GM21381 (cell line): ENCODE data around the gene IL4I1.
"Not testable (repeated sequence)": the region's sequence is repeated elsewhere in the genome, so short reads cannot be mapped to it uniquely, and the experiment has no call there.

Source experiments
- ATAC-seq: cut with Tn5 transposase; IDR thresholded peaks from one replicate; pipeline ENCODE4 v1.9.1; 2021; ENCODE audit warnings: mild to moderate bottlenecking, moderate library complexity; ENCODE audit not compliant: unreplicated experiment

Gene IL4I1

GRCh38 chr19:49896863-49897621, at the start of gene IL4I1:
TSS of gene IL4I1 (minus strand) at chr19:49896887. CDS start at chr19:49896160, 727 bp downstream.
- ATAC-seq, result peak; percentile 49

- ATAC-seq, result no peak
Observed at GRCh38 chr19:49946415-49946814, 49.7 kb upstream of the IL4I1 start.

GRCh38 chr19:49944567-49944966, 47.9 kb upstream of the IL4I1 start:
- not testable (repeated sequence) for ATAC-seq

DNA sequence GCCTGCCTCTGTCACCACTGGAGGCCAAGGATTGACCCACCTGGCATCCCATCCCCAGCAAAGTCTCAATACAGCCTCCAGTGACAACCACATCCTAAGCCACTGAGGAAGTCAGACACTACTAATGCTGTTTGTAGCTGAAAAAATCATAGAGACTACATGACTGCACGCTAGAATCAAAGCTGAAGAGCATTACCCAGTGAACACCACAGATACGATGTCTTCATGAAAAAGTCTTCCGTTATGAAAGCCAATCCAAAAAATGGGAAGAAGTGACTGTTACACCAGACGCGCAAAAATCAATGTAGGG, 43.8 kb upstream of the IL4I1 start:
- ATAC-seq, result no peak

DNA sequence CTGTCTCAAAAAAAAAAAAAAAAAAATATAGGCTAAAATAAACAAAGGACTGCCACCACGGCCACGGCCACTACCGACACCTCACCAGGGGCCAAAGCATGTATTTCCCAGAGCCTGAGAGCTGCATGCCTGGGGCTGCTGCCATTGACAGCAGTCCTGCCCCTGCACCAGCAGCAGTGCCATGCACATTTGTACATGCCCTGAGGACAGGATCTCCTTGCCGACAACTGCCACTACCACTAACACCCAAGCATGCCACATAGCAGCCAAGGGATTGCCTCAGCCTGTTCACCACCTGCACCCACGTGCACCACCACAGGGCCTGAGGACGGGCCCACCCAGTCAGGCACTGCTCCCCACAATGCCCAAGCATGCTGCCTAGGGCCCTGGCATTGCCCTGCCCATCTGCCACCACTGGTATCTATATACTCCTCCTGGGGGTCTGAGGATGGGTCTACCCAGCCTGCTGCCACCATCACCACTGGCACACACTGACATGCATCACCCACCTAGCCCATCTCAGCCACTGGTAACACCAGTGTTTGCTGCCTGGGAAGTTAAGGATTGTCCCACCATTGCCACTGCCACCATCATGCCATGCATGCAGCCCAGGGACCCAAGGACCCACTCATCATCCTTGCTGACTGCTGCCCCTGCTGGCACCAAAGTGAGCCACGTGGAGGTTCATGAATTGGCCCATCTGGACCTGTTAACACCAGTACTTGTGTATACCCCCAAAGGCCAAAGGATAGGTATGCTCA, 43.2 kb upstream of the IL4I1 start:
- no peak for ATAC-seq

GRCh38 chr19:49938662-49939061, 42.0 kb upstream of the IL4I1 start:
- no peak for ATAC-seq

- ATAC-seq, result no peak
Observed at GRCh38 chr19:49937750-49938381, 41.2 kb upstream of the IL4I1 start.

GRCh38 chr19:49936549-49936948, 39.9 kb upstream of the IL4I1 start:
- ATAC-seq, result no peak

- ATAC-seq, result no peak
Observed at GRCh38 chr19:49933643-49934042, 37.0 kb upstream of the IL4I1 start.

DNA sequence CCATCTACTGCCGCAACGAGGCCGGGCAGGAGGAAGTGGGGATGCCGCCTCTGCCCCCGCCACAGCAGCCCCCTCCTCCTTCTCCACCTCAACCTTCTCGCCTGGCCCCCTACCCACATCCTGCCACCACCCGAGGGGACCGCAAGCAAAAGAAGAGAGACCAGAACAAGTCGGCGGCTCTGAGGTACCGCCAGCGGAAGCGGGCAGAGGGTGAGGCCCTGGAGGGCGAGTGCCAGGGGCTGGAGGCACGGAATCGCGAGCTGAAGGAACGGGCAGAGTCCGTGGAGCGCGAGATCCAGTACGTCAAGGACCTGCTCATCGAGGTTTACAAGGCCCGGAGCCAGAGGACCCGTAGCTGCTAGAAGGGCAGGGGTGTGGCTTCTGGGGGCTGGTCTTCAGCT, 36.0 kb upstream of the IL4I1 start:
- no peak for ATAC-seq

GRCh38 chr19:49932041-49932451, 35.4 kb upstream of the IL4I1 start:
- no peak for ATAC-seq

DNA sequence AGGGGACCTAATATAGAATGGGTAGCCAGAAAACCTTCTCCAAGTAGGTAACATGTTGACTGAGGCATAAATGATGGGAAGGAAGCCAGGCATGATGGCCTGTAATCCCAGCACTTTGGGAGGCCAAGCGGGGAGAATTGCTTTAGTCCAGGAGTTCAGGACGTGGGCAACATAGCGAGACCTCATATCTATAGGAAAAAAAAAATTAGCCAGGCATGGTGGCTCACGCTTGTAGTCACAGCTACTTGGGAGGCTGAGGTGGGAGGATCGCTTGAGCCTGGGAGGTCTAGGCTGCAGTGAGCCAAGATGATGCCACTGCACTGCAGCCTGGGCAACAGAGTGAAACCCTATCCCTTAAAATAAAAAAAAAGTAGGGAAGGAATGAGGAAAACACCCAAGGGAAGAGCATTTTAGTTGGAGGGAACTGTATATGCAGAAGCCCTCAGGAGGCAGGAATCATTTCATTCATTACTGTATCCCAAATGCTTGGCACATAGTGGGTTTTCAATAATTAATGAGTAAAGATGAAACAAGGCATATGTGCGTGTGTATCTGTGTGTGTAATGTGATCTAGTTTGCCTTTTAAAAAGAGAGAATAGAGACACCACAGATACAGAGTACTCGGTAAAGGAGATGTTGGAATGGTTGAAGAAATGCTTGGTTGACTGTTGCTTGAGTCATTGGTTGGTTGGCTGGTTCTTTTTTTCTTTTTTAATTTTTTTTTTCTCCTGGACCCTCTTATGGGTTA, 34.8 kb upstream of the IL4I1 start:
- no peak for ATAC-seq

- no peak for ATAC-seq
Observed at GRCh38 chr19:49930483-49931011, 33.9 kb upstream of the IL4I1 start.

- peak; percentile 51 for ATAC-seq
Observed at GRCh38 chr19:49929611-49930482, 33.2 kb upstream of the IL4I1 start.

- ATAC-seq, result peak; percentile 35
Observed at GRCh38 chr19:49929121-49929610, 32.5 kb upstream of the IL4I1 start, which contains the start of the genes ATF5 and NUP62. TSS of gene ATF5 (plus strand) at chr19:49929205. CDS start at chr19:49930851, 1,646 bp downstream. TSS of gene NUP62 (minus strand) at chr19:49929504. CDS start at chr19:49909807, 19,697 bp downstream.

DNA sequence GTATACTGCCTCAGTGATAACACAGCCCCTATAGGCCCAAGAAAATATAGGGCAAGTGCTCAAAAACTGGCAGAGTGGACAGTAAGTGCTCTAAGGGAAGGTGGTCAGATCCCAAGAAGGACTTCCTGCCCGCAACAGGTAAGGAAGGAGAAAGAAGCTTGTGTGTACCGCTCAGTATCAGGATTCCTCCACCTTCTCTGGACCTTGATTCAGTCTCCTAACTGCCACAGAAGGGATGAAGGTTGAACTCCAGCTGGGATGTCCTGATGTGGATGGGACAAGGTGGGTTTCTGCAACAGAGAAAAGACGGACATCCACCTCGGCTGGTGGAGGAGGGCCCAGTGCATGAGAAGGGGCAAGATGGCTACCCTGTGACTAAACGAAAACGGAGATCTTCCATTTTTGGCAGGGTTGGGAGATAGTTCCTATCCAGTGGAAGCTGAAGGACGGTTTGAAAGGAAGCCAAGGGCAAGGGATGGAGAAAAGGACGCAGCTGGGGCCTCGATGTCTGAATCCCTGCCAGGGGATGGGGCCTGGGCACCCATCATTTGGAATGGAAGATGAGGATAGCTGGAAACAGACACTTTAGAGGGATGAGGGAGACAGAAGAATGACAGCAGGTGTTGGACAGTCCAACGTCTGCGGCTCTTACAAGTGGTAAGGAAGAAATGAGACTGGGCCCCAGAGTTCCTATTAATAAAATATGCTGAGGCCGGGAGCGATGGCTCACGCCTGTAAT, 31.0 kb upstream of the IL4I1 start:
- no peak for ATAC-seq

GRCh38 chr19:49926515-49926914, 29.8 kb upstream of the IL4I1 start:
- ATAC-seq, result no peak

DNA sequence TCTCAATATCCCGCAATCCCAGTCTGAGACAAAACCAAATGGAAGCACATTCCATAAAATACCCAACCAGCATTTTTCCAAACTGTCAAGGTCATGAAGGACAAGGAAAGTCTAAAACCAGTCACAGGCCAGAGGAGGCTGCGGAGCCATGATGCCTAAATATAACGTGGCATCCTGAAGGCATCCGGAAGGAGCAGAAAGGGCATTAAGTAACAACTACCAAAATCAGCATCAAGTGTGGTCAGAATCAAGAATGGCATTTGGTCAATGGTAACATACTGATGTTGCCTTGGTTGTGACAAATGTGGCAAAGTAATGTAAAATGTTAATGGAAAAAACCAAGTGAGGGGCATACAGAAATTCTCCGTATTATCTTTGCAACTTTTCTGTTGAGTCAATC, 28.8 kb upstream of the IL4I1 start:
- ATAC-seq, result no peak

- not testable (repeated sequence) for ATAC-seq
Observed at GRCh38 chr19:49924881-49925210, 28.2 kb upstream of the IL4I1 start.
